ENCODE measurements around the gene REXO5.

The REXO5 gene

GRCh38 chr16:20894388-20894787, 88.1 kb downstream of the REXO5 start (continued):
- no peak for TF ChIP-seq AEBP2 (tag by site-specific recombination; IDR thresholded peaks at IDR 0.05; ENCODE audit: borderline replicate concordance)
- TF ChIP-seq RBAK (tag by site-specific recombination; IDR thresholded peaks at IDR 0.05), result no peak
- TF ChIP-seq, protein P1, sequence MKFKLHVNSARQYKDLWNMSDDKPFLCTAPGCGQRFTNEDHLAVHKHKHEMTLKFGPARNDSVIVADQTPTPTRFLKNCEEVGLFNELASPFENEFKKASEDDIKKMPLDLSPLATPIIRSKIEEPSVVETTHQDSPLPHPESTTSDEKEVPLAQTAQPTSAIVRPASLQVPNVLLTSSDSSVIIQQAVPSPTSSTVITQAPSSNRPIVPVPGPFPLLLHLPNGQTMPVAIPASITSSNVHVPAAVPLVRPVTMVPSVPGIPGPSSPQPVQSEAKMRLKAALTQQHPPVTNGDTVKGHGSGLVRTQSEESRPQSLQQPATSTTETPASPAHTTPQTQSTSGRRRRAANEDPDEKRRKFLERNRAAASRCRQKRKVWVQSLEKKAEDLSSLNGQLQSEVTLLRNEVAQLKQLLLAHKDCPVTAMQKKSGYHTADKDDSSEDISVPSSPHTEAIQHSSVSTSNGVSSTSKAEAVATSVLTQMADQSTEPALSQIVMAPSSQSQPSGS (tag by site-specific recombination; IDR thresholded peaks at IDR 0.05; ENCODE audit: low read depth), result no peak
- TF ChIP-seq ZNF830 (tag by site-specific recombination; IDR thresholded peaks at IDR 0.05; ENCODE audit: low read depth), result no peak
- TF ChIP-seq SCRT1 (tag by site-specific recombination; IDR thresholded peaks at IDR 0.05; ENCODE audit: borderline replicate concordance), result no peak
- no peak for TF ChIP-seq KLF8 (tag by site-specific recombination; IDR thresholded peaks at IDR 0.05)
- no peak for TF ChIP-seq ZIC2 (tag by site-specific recombination; IDR thresholded peaks at IDR 0.05)
- no peak for TF ChIP-seq ZNF157 (tag by site-specific recombination; IDR thresholded peaks at IDR 0.05)

DNA sequence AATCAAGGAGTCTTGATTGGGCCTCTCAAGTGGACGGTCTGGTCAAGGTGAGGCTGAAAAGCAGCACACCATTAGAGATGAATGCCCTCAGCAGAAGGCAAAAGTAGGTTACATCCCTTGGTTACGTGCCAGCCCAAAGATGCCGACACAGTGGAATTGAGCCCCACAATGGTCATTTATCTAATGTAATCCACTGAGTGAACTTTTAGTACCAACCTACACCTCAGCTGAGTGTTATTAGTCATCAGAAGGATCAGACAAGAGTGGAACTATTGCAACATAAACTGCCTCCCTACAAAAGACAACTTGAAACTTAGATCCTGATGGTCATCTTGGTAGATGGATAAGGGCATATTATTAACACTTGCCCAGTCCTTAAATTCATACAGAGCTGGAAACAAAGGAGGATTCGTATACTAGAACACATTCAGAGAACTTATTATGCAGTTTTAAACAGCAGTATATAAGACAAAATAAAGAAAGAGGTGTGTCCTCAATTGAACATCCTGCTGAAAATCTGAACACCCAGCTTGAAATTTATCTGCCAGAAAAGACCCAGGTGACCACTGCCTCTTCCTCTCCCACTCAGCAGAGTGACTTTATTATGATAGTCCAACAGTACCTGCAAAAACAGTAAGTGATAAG, 91.0 kb downstream of the REXO5 start:
- Histone ChIP-seq H3K27ac (ENCODE audit: extremely low read depth, low read depth, low read length) (no peak overlapping the region), H3K4me3 (ENCODE audit: low read depth, low read length) (no peak overlapping the region), H3K36me3 (ENCODE audit: control insufficient read depth in 2 of 2, insufficient read depth in 1 of 2, low read length in 2 of 2) (peaks cover 0 to 25% of the 10 kb centered on the region in 2 experiments; a peak in 2 of 3 replicates), H3K4me1 (ENCODE audit: control insufficient read depth, insufficient read depth, low read length) (no peaks in the 10 kb centered on the region), H3K9me3 (ENCODE audit: control insufficient read depth, insufficient read depth, low read depth, low read length) (no peaks in the 10 kb centered on the region)
- TF ChIP-seq ZNF174 (tag by site-specific recombination; IDR thresholded peaks at IDR 0.05), result no peak
- TF ChIP-seq ZNF391 (tag by site-specific recombination; IDR thresholded peaks at IDR 0.05; ENCODE audit: borderline replicate concordance, low read depth), result no peak
- no peak for TF ChIP-seq HOXC10 (CRISPR knock-in tag; IDR thresholded peaks at IDR 0.05)
- TF ChIP-seq ZNF777 (tag by site-specific recombination; IDR thresholded peaks at IDR 0.05; ENCODE audit: borderline replicate concordance), result no peak
- TF ChIP-seq, protein P2, sequence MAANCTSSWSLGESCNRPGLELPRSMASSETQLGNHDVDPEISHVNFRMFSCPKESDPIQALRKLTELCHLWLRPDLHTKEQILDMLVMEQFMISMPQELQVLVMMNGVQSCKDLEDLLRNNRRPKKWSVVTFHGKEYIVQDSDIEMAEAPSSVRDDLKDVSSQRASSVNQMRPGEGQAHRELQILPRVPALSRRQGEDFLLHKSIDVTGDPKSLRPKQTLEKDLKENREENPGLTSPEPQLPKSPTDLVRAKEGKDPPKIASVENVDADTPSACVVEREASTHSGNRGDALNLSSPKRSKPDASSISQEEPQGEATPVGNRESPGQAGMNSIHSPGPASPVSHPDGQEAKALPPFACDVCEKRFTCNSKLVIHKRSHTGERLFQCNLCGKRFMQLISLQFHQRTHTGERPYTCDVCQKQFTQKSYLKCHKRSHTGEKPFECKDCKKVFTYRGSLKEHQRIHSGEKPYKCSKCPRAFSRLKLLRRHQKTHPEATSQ (tag by site-specific recombination; IDR thresholded peaks at IDR 0.05), result no peak
- no peak for TF ChIP-seq ZNF394 (tag by site-specific recombination; IDR thresholded peaks at IDR 0.05; ENCODE audit: borderline replicate concordance)
- no peak for TF ChIP-seq ZNF223 (tag by site-specific recombination; IDR thresholded peaks at IDR 0.05)
- no peak for TF ChIP-seq HIC1 (tag by site-specific recombination; IDR thresholded peaks at IDR 0.05)
- no peak for TF ChIP-seq ZNF514 (tag by site-specific recombination; IDR thresholded peaks at IDR 0.05)
- TF ChIP-seq ZNF221 (tag by site-specific recombination; IDR thresholded peaks at IDR 0.05; ENCODE audit: borderline replicate concordance), result no peak
- no peak for TF ChIP-seq ZNF324 (tag by site-specific recombination; IDR thresholded peaks at IDR 0.05)
- TF ChIP-seq, protein P3, sequence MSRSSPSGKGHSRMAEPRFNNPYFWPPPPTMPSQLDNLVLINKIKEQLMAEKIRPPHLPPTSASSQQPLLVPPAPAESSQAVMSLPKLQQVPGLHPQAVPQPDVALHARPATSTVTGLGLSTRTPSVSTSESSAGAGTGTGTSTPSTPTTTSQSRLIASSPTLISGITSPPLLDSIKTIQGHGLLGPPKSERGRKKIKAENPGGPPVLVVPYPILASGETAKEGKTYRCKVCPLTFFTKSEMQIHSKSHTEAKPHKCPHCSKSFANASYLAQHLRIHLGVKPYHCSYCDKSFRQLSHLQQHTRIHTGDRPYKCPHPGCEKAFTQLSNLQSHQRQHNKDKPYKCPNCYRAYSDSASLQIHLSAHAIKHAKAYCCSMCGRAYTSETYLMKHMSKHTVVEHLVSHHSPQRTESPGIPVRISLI (tag by site-specific recombination; IDR thresholded peaks at IDR 0.05), result no peak
- POLR2A ChIA-PET, result interaction anchor here (0.6 kb wide), 1 partner anchor 11 kb away, joined by 3 read pairs; no protein-coding TSS in a partner anchor
- CTCF ChIA-PET, result interaction anchor here (0.6 kb wide), 2 partner anchors 8 to 37 kb away, joined by 3 read pairs; no protein-coding TSS in a partner anchor
